ENCODE results near the gene ACTR1A.

DNA sequence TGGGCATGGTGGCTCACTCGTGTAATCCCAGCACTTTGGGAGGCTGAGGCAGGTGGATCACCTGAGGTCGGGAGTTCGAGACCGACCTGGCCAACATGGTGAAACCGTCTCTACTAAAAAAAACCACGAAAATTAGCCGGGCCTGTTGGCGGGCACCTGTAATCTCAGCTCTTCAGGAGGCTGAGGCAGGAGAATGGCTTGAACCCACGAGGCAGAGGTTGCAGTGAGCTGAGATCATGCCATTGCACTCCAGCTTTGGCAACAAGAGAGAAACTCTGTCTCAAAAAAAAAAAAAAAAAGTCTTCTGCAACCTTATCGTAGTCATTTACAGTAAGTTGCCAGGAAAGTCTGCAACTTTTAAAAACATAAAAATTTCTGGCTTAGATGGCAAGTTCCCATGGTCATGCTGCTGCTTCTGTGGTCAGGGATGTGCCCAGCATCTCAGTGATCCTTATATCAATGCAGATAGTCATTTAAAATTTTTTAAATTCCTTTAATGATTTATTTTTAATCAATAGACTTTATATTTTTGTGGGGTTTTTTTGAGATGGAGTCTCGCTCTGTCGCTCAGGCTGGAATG lies 16.8 kb upstream of the ACTR1A start:
- TF ChIP-seq CTCF (IDR thresholded peaks at IDR 0.05; ENCODE audit: insufficient read depth, low read length) (no peak), POLR2AphosphoS5 (IDR thresholded peaks at IDR 0.05; ENCODE audit: low read depth) (no peak)
- TF ChIP-seq, protein P1, sequence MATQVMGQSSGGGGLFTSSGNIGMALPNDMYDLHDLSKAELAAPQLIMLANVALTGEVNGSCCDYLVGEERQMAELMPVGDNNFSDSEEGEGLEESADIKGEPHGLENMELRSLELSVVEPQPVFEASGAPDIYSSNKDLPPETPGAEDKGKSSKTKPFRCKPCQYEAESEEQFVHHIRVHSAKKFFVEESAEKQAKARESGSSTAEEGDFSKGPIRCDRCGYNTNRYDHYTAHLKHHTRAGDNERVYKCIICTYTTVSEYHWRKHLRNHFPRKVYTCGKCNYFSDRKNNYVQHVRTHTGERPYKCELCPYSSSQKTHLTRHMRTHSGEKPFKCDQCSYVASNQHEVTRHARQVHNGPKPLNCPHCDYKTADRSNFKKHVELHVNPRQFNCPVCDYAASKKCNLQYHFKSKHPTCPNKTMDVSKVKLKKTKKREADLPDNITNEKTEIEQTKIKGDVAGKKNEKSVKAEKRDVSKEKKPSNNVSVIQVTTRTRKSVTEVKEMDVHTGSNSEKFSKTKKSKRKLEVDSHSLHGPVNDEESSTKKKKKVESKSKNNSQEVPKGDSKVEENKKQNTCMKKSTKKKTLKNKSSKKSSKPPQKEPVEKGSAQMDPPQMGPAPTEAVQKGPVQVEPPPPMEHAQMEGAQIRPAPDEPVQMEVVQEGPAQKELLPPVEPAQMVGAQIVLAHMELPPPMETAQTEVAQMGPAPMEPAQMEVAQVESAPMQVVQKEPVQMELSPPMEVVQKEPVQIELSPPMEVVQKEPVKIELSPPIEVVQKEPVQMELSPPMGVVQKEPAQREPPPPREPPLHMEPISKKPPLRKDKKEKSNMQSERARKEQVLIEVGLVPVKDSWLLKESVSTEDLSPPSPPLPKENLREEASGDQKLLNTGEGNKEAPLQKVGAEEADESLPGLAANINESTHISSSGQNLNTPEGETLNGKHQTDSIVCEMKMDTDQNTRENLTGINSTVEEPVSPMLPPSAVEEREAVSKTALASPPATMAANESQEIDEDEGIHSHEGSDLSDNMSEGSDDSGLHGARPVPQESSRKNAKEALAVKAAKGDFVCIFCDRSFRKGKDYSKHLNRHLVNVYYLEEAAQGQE (IDR thresholded peaks at IDR 0.05; ENCODE audit: insufficient replicate concordance, low read depth), result no peak
